Adipocyte (in vitro differentiated cells): ENCODE data around the gene BATF3.

Source experiments
- DNase-seq: peaks from one replicate; pipeline ENCODE4 v3.0.0-alpha.2; 2015; ENCODE audit warnings: low read depth
- H3K27me3 ChIP-seq: replicated peaks from 2 replicates; pipeline ENCODE4 v1.7.0; 2013; ENCODE audit warnings: mild to moderate bottlenecking, low read length, moderate library complexity; ENCODE audit not compliant: control insufficient read depth, insufficient read depth
- H3K36me3 ChIP-seq: 2 replicates; pipeline ENCODE4 v1.7.0; 2013; ENCODE audit warnings: low read length, mild to moderate bottlenecking, moderate library complexity; ENCODE audit not compliant: control insufficient read depth, insufficient read depth, severe bottlenecking
- H3K4me1 ChIP-seq: 2 replicates; pipeline ENCODE4 v1.7.0; 2013; ENCODE audit warnings: mild to moderate bottlenecking, low read length, moderate library complexity; ENCODE audit not compliant: control insufficient read depth, insufficient read depth
- H3K4me3 ChIP-seq: 2 replicates; pipeline ENCODE4 v1.7.0; 2013; ENCODE audit warnings: mild to moderate bottlenecking, low read length, moderate library complexity
- H3K9ac ChIP-seq: 2 replicates; pipeline ENCODE4 v1.7.0; 2013; ENCODE audit warnings: mild to moderate bottlenecking, low read length, moderate library complexity
- H3K9me3 ChIP-seq: 2 replicates; pipeline ENCODE4 v1.7.0; 2013; ENCODE audit warnings: mild to moderate bottlenecking, low read length, moderate library complexity; ENCODE audit not compliant: control insufficient read depth

Gene BATF3

DNA sequence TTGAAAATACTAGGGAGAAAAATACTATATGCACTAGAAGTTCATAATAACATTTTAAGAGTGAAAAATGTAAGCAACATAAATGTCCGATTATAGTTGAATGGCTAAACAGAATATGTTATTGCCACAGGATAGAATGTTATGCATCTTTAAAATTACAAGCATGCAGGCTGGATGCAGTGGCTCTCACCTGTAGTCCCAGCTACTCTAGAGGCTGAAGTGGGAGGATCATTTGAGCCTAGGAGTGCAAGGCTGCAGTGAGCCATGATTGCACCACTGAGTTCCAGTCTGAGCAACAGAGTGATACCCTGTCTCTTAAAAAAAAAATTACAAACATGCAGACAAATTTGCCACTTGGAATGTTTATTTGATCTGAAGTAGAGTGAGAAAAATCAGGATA, 3.0 kb upstream of the BATF3 start:
- no peak overlapping the region for H3K9ac ChIP-seq
- peaks cover 9% of the 10 kb centered on the region for H3K4me1 ChIP-seq
- peaks cover 10% of the 10 kb centered on the region for H3K27me3 ChIP-seq
- H3K9me3 ChIP-seq, result no peaks in the 10 kb centered on the region
- DNase-seq, result no peak
- H3K36me3 ChIP-seq, result no peaks in the 10 kb centered on the region
- no peak overlapping the region for H3K4me3 ChIP-seq

DNA sequence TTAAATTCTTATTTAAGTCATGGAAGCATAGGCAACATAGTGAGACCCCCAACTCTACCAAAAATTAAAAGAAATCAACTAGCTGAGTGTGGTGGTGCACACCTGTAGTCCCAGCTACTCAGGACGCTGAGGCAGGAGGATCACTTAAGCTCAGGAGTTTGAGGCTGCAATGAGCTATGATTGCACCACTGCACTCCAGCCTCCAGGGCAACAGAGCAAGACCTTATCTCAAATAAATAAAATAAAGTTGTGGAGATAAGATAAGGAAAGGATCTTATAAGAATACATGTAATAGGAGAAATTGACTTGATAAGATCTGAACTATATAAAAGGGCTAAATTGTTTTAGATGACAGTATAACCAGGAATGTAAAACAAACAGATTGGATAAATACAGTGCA, 2.3 kb upstream of the BATF3 start:
- H3K4me1 ChIP-seq, result peaks cover 9% of the 10 kb centered on the region
- no peaks in the 10 kb centered on the region for H3K36me3 ChIP-seq
- no peak overlapping the region for H3K9ac ChIP-seq
- no peak for DNase-seq
- H3K4me3 ChIP-seq, result no peak overlapping the region
- no peaks in the 10 kb centered on the region for H3K9me3 ChIP-seq
- peaks cover 17% of the 10 kb centered on the region for H3K27me3 ChIP-seq

DNA sequence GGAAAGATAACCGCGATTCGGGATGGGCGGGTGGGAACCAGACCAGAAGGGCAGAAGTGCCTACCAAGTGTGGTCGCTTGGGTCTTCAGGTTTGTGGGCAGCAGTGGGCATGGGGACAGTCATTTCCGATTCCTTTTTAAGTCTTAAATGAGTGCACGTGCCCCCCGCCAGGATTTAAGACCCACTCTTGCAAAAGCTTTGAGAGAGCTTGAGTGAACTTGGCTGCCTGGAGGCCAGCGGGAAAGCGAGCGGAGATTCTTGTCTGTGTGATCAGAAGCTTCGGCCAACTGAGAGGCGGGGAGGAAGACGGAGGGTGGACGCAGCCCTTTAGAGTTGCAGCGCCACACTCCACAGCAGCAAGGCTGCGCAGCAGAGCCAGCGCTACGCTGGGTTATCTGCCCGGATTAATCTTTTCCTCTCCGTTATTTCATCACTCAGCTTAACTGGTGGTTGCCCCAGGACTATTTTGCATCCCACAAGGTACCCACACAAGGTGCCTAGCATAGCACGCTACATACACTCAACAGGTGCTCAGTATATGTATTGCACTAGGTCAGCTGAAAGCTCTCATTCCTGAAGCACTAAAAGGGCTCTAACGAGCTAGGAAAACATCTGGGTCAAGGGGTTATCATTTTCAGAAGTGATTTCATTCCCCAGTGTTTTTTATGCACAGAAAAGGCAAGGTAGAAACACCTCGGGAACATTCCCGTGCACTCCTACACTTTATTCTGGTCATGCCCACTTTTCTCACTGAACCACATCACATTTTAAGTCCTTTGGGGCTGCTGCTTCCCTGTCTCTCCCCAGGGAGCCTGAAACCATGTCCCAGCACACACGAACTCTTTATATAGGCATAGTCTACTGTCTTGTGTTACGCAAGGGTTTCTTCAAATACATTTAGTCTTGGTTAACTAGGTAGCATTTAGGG, 1.5 kb upstream of the BATF3 start:
- no peaks in the 10 kb centered on the region for H3K9me3 ChIP-seq
- H3K4me1 ChIP-seq, result peaks cover 9% of the 10 kb centered on the region
- H3K27me3 ChIP-seq, result peaks cover 19% of the 10 kb centered on the region
- no peaks in the 10 kb centered on the region for H3K36me3 ChIP-seq
- peak overlapping the region; percentile 43 for H3K9ac ChIP-seq
- peak overlapping the region; percentile 67 for H3K4me3 ChIP-seq
- peak; percentile 67 for DNase-seq

DNA sequence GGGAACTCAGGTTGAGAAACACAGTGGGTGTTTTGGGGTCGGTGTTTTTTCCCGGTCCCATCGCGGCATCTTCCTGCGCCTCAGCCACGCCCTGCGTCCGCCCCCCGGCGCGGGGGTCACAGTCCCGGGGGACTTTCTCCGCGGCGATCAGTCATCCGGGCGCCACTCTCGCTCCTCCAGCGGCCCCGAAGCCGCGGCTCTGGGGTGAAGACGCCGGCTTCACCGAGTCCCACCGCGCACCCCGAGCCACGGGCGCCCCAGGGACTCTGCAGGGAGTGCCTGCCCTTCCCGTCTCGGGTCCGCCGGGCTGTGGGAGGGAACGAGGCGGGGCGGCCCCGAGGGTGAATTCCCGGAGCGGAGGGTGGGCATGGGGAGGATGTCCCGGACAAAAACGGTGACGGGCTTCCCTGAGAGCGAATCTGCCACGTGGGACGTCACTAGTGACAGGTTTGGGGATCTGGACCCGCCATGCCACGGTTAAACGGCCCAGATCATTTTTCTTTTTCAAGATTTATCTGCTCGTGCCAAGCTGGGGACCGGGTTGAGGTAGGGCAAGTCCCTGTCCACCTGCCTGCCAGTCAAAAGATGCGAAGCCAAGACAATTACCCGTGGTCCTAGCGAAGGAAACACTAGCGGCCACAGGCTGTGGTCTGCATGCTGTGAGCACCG, 717 bp upstream of the BATF3 start:
- no peaks in the 10 kb centered on the region for H3K9me3 ChIP-seq
- peaks cover 19% of the 10 kb centered on the region for H3K27me3 ChIP-seq
- H3K4me3 ChIP-seq, result peak overlapping the region; percentile 67
- peaks cover 9% of the 10 kb centered on the region for H3K4me1 ChIP-seq
- peak overlapping the region; percentile 43 for H3K9ac ChIP-seq
- H3K36me3 ChIP-seq, result no peaks in the 10 kb centered on the region
- DNase-seq, result peak; percentile 63

DNA sequence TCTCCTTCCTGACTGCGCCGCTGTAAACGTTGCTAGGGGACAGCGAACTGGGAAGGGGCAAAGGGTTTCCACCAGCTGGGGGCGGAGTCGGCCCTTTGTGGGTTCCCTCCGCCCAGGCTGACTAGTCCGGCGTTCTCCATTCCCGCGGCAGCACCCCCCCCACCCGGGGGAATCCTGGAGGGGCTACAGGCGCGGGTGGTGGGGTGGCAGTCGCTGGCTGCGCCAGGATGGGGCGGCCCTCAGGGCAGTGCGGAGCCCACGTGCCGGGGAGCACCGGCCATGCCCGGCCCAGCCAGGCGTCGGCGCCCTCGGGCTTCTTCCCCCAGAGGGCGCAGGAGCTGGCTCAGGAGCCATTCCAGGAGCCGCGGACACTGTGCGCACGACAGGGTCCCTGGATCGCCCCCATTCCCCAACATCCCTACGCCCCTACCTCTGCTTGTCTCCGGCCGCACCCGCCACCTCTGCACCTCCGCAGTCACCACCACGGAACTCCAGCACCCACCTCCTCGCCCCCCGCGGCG, 476 bp downstream of the BATF3 start:
- Histone ChIP-seq H3K4me3 (peak overlapping the region; percentile 73), H3K9me3 (no peaks in the 10 kb centered on the region), H3K4me1 (peaks cover 9% of the 10 kb centered on the region), H3K36me3 (no peaks in the 10 kb centered on the region), H3K9ac (peak overlapping the region; percentile 27), H3K27me3 (peaks cover 19% of the 10 kb centered on the region)
- DNase-seq, result peak; percentile 71

DNA sequence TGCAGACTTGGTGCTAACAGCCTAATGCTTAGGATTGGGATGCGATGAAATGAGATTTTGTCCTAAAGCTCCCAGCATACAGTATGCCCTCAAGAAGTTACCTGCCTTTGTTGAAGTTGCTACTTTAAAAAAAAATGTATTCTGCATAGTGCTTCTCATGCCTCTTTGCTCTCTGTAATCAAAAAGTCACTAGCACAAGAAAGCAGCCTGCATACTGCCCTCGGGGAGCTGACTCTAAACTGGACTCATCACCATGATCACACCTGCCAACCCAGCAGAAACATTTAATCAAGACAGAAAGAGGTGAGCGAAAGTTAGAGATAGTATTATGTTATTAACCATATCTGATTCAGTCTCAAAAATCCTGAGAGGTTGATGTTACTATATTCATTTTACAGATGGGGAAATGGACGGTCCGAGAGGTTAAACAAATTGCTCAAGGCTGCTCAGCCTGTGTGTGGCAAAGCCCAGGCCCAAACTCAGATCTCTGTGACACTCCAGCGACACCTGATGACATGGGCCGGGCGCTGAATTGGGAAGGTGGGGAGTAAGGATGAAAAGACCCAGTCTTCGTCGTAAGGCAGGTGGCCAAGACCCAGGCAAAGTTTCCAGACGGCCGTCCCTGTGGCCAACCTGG, 1.1 kb downstream of the BATF3 start:
- Histone ChIP-seq H3K9me3 (no peaks in the 10 kb centered on the region), H3K9ac (peak overlapping the region; percentile 27), H3K4me3 (peak overlapping the region; percentile 73), H3K27me3 (peaks cover 19% of the 10 kb centered on the region), H3K4me1 (peaks cover 9% of the 10 kb centered on the region), H3K36me3 (no peaks in the 10 kb centered on the region)
- no peak for DNase-seq

DNA sequence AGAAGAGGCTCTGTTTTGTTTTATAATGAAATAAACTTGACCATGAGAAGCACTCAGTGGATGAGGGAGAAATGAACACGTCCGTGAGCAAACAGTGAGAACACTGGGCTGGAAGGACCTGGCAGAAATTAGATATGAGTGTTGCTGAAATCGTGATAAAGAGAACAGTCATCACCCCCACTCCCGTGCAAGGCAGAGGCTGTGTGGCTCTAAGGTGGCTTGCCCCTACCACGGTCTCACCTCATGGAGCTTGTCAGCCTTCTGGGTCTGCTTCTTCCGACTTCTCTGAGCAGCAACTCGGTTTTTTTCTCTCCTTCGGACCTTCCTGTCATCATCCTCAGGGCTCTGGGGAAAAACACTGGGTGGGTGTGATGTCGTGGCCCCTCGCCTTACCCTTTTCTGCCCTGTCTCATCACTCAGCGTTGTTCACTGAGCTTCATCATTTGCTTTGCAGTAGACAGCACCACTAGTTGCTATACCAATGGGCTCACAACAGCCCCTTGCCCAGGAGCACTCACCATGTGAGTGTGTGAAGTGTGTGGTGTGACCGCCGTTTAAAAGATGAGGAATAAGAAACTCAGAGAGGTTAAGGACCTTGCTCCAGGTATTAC, 2.8 kb downstream of the BATF3 start:
- H3K27me3 ChIP-seq, result peaks cover 19% of the 10 kb centered on the region
- H3K9ac ChIP-seq, result no peak overlapping the region
- no peak for DNase-seq

DNA sequence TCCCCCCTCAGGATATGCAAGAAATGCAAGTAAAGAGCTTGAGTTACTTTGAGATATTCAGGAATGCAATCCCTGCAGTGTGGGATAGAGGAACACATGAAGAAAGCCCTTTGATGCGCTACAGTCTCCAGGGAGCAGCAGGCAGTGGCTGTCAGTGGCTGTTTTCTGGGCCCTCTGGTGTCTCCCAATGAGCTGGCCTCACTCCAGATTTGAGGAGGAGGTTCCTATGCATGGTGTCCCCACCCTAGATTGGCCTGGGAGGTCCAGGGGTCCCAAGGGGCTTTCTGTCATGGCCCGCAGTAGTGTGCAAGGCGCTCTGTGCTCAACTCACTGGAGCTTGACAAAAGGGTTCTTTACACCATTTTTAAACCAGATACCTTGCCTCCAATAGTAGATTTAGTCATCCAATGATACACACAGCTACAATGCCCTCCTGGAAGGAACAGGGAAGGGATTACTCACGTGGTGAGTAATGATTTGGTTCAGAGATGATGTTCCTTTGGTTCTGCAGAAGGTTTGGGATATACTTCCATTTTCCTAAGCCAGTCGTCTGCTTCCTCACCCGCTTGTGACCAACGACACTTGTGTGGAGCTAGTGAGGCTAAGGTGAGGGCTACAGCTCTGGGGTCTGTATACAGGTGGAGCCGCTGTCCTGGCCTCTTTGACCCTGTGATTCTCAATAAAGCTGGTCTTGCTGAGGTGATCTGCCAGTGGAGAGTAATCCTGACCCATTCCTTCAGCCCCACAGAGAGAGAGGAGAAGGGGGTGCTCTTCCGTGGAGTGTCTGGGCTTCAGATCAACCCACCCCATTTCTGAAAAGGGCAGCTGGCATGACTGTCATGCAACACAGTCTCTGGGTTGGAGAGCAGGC, 6.6 kb downstream of the BATF3 start:
- no peak overlapping the region for H3K9ac ChIP-seq
- no peak overlapping the region for H3K4me3 ChIP-seq
- H3K36me3 ChIP-seq, result no peaks in the 10 kb centered on the region
- DNase-seq, result peak; percentile 18
- H3K27me3 ChIP-seq, result peaks cover 15% of the 10 kb centered on the region
- no peaks in the 10 kb centered on the region for H3K9me3 ChIP-seq
- H3K4me1 ChIP-seq, result peaks cover 8% of the 10 kb centered on the region

More for the DNA sequence above, 2.8 kb downstream of the BATF3 start:
- peaks cover 9% of the 10 kb centered on the region for H3K4me1 ChIP-seq
- no peak overlapping the region for H3K4me3 ChIP-seq
- H3K9me3 ChIP-seq, result no peaks in the 10 kb centered on the region
- H3K36me3 ChIP-seq, result no peaks in the 10 kb centered on the region

DNA sequence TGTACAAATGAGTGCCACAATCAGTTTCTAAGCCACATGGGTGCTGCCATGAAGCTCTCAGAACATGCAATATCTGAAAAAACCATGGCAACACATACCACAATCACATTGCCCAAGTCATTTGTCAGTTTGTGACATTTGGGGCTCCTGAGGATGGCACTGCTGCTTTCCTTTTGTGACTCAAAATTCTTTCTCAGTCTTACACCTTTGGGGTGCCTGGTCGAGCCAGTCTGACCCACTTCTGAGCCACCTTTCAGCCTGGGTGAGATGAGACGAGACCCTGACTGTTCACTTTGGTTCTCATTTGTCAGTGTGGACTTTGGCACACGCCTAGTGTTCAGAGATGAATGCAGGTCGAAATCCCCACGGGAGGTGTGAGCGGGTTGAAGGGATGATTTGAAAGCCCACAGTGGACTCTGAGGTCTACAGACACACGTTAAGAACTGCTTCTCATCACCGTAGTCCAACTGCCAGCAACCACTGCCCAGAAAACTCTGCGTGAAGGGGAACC, 8.0 kb downstream of the BATF3 start:
- Histone ChIP-seq H3K4me3 (no peak overlapping the region), H3K27me3 (peaks cover 2% of the 10 kb centered on the region), H3K4me1 (peaks cover 8% of the 10 kb centered on the region), H3K36me3 (no peaks in the 10 kb centered on the region), H3K9ac (no peak overlapping the region), H3K9me3 (no peaks in the 10 kb centered on the region)
- no peak for DNase-seq

DNA sequence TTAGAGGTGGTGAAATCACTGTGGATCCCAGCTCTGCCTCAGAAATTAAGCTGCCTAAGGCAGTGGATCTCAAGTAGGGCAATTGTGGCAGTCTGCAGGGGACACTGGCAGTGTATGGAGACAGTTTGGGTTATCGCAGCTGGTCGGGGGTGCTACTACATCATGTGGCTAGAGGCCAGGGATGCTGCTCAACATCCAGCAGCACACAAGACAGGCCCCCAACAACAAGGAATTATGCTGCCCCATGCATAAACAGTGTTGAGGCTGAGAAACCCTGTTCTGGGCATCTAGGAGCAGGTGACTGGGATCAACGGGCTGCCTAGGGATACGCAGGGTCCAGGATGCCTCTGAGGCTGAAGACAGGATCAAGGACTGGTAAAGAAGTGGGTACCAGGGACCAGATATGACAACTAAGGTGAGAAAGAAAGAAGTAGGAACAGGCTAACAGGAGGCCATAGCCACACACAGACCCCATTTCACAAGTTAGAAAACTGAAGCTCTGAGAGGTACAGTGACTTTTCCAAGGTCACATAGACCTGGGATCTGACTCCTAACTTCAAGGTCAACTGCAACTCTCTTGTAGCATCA, 8.7 kb downstream of the BATF3 start:
- Histone ChIP-seq H3K9ac (no peak overlapping the region), H3K36me3 (no peaks in the 10 kb centered on the region), H3K4me3 (no peak overlapping the region), H3K27me3 (peaks cover 2% of the 10 kb centered on the region), H3K4me1 (peaks cover 8% of the 10 kb centered on the region), H3K9me3 (no peaks in the 10 kb centered on the region)
- no peak for DNase-seq
